A673 (cell line): ENCODE results near the gene GFY.

Source experiments
- EZH2 ChIP-seq: fragments of 200-600 bp; sonication (generic); IDR thresholded peaks from 2 replicates; pipeline ENCODE4 v1.6.1; 2017; ENCODE audit warnings: borderline replicate concordance, low read depth, mild to moderate bottlenecking, mixed read lengths, antibody characterized with exemption, low read length; ENCODE audit not compliant: poor library complexity, severe bottlenecking
- TF ChIP-seq, protein P1 (sequence below): fragments of 300-800, 200-600 bp; sonication (generic); conservative IDR thresholded peaks from 2 replicates; pipeline ENCODE4 v1.5.1; 2017; ENCODE audit warnings: low read depth, mild to moderate bottlenecking, antibody characterized with exemption, low read length, moderate library complexity, mixed read lengths

DNA sequence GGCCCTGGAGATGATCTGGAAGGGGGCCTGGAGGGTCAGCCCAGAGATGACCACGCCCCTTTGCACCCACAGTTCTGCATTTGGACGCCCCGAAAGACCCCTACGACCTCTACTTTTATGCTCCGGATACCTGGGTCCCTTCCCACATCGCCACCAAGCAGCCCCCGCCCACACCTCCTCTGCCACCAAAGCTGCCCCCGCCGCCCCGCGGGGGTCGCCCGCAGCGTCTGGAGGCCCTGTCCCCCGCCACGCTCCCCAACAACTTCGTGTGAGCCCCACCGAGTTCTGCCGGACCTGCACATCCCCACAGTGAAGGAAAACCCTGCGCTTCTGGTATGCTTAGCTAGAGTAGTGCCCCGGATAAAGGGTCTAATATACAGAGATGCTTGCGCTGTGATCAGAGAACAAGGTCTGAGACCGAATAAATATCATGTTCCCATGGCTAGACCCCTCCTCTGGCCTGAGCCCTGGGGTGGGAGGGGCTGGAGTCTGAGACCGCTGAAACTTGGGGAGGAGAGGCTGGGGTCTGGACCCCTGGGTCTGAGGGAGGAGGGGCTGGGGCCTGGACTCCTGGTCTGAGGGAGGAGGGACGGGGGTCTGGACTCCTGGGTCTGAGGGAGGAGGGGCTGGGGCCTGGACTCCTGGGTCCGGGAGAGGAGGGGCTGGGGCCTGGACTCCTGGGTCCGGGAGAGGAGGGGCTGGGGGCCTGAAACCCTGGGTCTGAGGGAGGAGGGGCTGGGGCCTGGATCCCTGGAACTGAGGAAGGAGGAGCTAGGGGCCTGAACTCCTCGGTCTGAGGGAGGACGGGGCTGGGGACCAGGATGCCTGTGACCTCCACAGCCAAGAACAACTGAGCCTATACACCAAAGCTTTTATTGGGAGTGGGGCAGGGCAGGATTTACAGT, 3.6 kb downstream of the GFY start:
- TF ChIP-seq, protein P1, sequence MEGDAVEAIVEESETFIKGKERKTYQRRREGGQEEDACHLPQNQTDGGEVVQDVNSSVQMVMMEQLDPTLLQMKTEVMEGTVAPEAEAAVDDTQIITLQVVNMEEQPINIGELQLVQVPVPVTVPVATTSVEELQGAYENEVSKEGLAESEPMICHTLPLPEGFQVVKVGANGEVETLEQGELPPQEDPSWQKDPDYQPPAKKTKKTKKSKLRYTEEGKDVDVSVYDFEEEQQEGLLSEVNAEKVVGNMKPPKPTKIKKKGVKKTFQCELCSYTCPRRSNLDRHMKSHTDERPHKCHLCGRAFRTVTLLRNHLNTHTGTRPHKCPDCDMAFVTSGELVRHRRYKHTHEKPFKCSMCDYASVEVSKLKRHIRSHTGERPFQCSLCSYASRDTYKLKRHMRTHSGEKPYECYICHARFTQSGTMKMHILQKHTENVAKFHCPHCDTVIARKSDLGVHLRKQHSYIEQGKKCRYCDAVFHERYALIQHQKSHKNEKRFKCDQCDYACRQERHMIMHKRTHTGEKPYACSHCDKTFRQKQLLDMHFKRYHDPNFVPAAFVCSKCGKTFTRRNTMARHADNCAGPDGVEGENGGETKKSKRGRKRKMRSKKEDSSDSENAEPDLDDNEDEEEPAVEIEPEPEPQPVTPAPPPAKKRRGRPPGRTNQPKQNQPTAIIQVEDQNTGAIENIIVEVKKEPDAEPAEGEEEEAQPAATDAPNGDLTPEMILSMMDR, result no peak
- no peak for TF ChIP-seq EZH2
